ENCODE results near the gene THBS2. TPM values are rescaled to one million over a fixed set of nuclear protein-coding genes. Genes with fewer than 3 reads are reported as not detected.

The THBS2 gene
- total and polyA plus RNA-seq, 9 donors: 26.5 to 151 (median 65.3) TPM

DNA sequence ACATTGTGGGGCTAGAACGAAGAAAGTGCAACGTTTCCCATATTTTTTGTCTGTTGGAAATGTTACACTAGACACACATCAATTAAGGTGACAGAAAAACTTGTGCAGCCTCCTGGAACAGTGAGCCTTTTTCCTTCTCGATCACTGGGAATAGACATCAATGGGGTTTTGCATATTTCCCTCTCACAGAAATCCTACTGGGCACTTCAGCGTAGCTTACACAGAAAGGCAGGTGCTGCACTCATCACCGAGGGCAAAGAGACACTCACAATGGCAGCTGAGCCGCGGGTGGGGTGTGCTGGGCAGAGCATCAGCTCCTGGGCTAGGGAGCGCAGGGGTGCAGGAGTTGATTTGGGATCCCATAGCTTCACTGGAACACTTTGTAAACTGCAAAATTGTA is 64.5 kb downstream of the THBS2 start:
- Histone ChIP-seq H3K9me3 (no peaks in the 10 kb centered on the region), H3K27me3 (no peaks in the 10 kb centered on the region), H3K27ac (peak overlapping the region in 1 of 2 donors; percentile 70), H3K4me1 (ENCODE audit: insufficient read depth) (peaks cover 12% of the 10 kb centered on the region), H3K36me3 (no peaks in the 10 kb centered on the region), H3K4me3 (no peak overlapping the region)
- intact Hi-C loops (cut with DNase I): no loop called here
- WGBS, 3 donors: 65 to 73% (median 66%) methylated on average over 8 of the region's 8 CpGs
- TF ChIP-seq EP300 (IDR thresholded peaks at IDR 0.05) (no peak), CTCF (IDR thresholded peaks at IDR 0.05) (no peak), POLR2A (IDR thresholded peaks at IDR 0.05) (no peak)
- DNase-seq: peak in 1 of 5 donors; percentile 48

- Histone ChIP-seq H3K4me3 (no peak overlapping the region), H3K9me3 (no peaks in the 10 kb centered on the region), H3K36me3 (no peaks in the 10 kb centered on the region), H3K4me1 (ENCODE audit: insufficient read depth) (peaks cover 12% of the 10 kb centered on the region), H3K27me3 (no peaks in the 10 kb centered on the region), H3K27ac (no peak overlapping the region)
- no peak for DNase-seq
- 82 to 87% (median 84%) methylated on average over 6 of the region's 6 CpGs for WGBS, 3 donors
- intact Hi-C loops (cut with DNase I): no loop called here
- no peak for TF ChIP-seq CTCF (IDR thresholded peaks at IDR 0.05)
- TF ChIP-seq POLR2A (IDR thresholded peaks at IDR 0.05): no peak
- TF ChIP-seq EP300 (IDR thresholded peaks at IDR 0.05): no peak
These were observed 65.2 kb downstream of the THBS2 start for GRCh38 chr6:169188475-169188874.

DNA sequence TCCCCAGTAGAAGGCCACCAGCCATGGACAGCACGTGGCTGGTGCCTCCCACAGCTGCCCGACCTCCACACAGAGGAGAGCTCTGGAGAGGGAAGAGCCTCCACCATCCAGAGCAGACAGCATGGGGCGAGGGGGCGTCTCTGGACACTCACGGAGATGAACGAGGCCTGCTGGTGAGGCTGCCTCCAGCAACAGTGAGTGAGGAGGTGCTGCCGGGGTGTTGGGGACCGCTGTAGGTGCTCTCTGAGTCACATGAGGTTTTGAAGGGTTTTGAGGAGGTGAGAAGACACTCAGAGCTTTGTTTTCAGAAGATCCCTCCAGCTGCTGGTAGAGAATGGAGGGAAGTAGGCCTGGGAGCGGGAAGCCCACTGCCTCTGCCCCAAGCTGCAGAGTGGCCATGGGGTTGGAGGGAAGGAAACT is 65.6 kb downstream of the THBS2 start:
- no peak overlapping the region for H3K4me3 ChIP-seq
- intact Hi-C loops (cut with DNase I): no loop called here
- TF ChIP-seq CTCF (IDR thresholded peaks at IDR 0.05) (no peak), EP300 (IDR thresholded peaks at IDR 0.05) (no peak), POLR2A (IDR thresholded peaks at IDR 0.05) (no peak)
- no peak for DNase-seq
- WGBS, 3 donors: 83 to 88% (median 85%) methylated on average over 9 of the region's 9 CpGs
- H3K36me3 ChIP-seq: no peaks in the 10 kb centered on the region
- no peaks in the 10 kb centered on the region for H3K27me3 ChIP-seq
- no peaks in the 10 kb centered on the region for H3K9me3 ChIP-seq
- no peak overlapping the region for H3K27ac ChIP-seq
- H3K4me1 ChIP-seq (ENCODE audit: insufficient read depth): peaks cover 12% of the 10 kb centered on the region

DNA sequence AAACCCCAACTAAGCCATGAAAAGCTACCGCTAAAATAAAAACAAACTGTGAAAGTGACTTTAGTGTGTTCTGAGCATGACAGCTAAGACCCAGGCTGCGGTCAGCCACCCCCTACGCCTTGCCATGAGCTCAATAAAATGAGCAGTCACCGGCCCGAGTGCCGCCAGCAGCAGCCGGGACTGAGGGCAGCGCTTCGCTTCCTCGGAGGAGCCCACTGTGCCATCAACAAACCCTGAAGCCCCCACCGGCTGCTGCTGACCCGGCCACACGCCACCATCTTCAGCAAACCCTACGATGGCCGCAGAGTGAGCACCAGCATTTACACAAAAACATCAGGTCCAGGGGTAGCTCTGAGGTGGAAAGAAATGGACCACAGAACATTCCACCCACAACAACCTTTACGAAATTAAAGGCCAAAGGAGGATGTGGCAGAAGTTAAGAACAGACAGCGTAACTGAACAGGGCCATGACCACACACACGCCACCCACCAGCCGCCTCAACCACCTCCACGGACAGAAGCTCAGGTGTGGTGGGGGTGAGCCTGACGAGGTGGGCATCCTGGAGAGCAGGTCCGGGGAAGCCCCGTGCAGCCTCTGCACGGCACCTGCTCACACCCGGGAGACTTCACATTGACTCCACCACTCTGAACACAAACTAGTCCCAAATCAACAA is 67.0 kb downstream of the THBS2 start:
- Histone ChIP-seq H3K27ac (no peak overlapping the region), H3K36me3 (no peaks in the 10 kb centered on the region), H3K4me1 (ENCODE audit: insufficient read depth) (peaks cover 12% of the 10 kb centered on the region), H3K4me3 (no peak overlapping the region), H3K27me3 (no peaks in the 10 kb centered on the region), H3K9me3 (no peaks in the 10 kb centered on the region)
- WGBS, 3 donors: 91 to 94% (median 92%) methylated on average over 25 of the region's 25 CpGs
- TF ChIP-seq POLR2A (IDR thresholded peaks at IDR 0.05) (no peak), CTCF (IDR thresholded peaks at IDR 0.05) (no peak), EP300 (IDR thresholded peaks at IDR 0.05) (no peak)
- intact Hi-C loops (cut with DNase I): no loop called here
- no peak for DNase-seq

All from ovary (tissue), 9 donors.